Measurements from ENCODE around the gene ROBO4.

DNA sequence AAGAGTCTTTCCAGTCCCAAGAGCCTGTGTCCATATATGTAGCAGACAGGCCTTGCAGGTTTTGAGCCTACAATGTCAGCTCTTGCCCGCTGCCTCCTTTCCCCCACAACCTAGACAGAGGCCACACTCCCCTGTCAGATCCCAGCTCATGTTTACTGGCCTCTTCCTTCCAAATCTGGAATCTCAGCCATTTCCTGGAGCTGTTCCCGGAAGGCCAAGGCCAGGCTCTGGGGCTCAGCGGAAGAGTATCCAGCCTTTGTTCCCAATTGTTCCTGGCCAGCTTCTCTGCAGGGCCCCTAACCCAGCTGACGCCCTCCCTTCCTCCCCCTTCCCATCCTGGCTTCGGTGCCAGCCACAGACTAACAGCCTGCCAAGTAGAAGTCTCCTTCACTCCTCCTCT is 1.0 kb upstream of the ROBO4 start:
- TF ChIP-seq, protein P1, sequence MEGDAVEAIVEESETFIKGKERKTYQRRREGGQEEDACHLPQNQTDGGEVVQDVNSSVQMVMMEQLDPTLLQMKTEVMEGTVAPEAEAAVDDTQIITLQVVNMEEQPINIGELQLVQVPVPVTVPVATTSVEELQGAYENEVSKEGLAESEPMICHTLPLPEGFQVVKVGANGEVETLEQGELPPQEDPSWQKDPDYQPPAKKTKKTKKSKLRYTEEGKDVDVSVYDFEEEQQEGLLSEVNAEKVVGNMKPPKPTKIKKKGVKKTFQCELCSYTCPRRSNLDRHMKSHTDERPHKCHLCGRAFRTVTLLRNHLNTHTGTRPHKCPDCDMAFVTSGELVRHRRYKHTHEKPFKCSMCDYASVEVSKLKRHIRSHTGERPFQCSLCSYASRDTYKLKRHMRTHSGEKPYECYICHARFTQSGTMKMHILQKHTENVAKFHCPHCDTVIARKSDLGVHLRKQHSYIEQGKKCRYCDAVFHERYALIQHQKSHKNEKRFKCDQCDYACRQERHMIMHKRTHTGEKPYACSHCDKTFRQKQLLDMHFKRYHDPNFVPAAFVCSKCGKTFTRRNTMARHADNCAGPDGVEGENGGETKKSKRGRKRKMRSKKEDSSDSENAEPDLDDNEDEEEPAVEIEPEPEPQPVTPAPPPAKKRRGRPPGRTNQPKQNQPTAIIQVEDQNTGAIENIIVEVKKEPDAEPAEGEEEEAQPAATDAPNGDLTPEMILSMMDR (IDR thresholded peaks at IDR 0.05; ENCODE audit: low read length) = no peak
- TF ChIP-seq EZH2 (optimal IDR thresholded peaks at IDR 0.05; ENCODE audit: low read depth, low read length) = no peak
- TF ChIP-seq EZH2phosphoT487 (IDR thresholded peaks at IDR 0.05; ENCODE audit: low read length) = no peak
